Fibroblast of lung (primary cell): ENCODE results near the gene FGF14. TPM values are rescaled to one million over a fixed set of nuclear protein-coding genes. Genes with fewer than 3 reads are reported as not detected.

Source experiments
- DNase-seq, 2 donors: peaks; one replicate each; pipeline versions ENCODE4 v3.0.0 to v3.0.0-alpha.2; 2010; ENCODE audit warnings: low read depth in 2 of 2
- H2AFZ ChIP-seq: 2 replicates; pipeline ENCODE4 v1.5.1; 2012; ENCODE audit warnings: low read length, control low read depth, inconsistent platforms
- H3K27ac ChIP-seq: 2 replicates; pipeline ENCODE4 v1.5.1; 2011; ENCODE audit warnings: low read length, control low read depth; ENCODE audit not compliant: insufficient read depth
- H3K27me3 ChIP-seq: 2 replicates; pipeline ENCODE4 v1.5.1; 2011; ENCODE audit warnings: mild to moderate bottlenecking, low read length; ENCODE audit not compliant: control insufficient read depth, insufficient read depth
- H3K36me3 ChIP-seq: 2 replicates; pipeline ENCODE4 v1.5.1; 2011; ENCODE audit warnings: low read length; ENCODE audit not compliant: control insufficient read depth, insufficient read depth
- H3K4me1 ChIP-seq: 2 replicates; pipeline ENCODE4 v1.5.1; 2011; ENCODE audit warnings: low read length; ENCODE audit not compliant: control insufficient read depth, insufficient read depth; ENCODE audit errors: extremely low read depth
- H3K4me2 ChIP-seq: 2 replicates; pipeline ENCODE4 v1.5.1; 2011; ENCODE audit warnings: low read length, control low read depth; ENCODE audit not compliant: insufficient read depth; ENCODE audit errors: extremely low read depth
- H3K4me3 ChIP-seq, 4 experiments: fragments of 200-600 bp in 1 of 4; sonication (generic) in 1 of 4; replicated peaks in 1 of 4; 2 replicates each; pipeline ENCODE4 v1.5.1; 2011 to 2016; ENCODE audit warnings: low read length in 4 of 4, low read depth in 3 of 4, mild to moderate bottlenecking in 3 of 4, control low read depth in 2 of 4, inconsistent platforms in 1 of 4, mixed read lengths in 1 of 4; ENCODE audit not compliant: insufficient read depth in 1 of 4; ENCODE audit errors: control extremely low read depth in 1 of 4
- H3K79me2 ChIP-seq: 2 replicates; pipeline ENCODE4 v1.5.1; 2012; ENCODE audit warnings: mild to moderate bottlenecking, low read length, inconsistent platforms; ENCODE audit not compliant: control insufficient read depth, insufficient read depth
- H3K9ac ChIP-seq: 2 replicates; pipeline ENCODE4 v1.5.1; 2011; ENCODE audit warnings: mild to moderate bottlenecking, low read length, control low read depth; ENCODE audit not compliant: insufficient read depth
- H3K9me3 ChIP-seq: 2 replicates; pipeline ENCODE4 v1.5.1; 2012; ENCODE audit warnings: low read depth, low read length; ENCODE audit not compliant: control insufficient read depth, insufficient read depth
- H4K20me1 ChIP-seq: 2 replicates; pipeline ENCODE4 v1.5.1; 2011; ENCODE audit warnings: low read length; ENCODE audit not compliant: control insufficient read depth, insufficient read depth; ENCODE audit errors: extremely low read depth
- EZH2 ChIP-seq: IDR thresholded peaks from 2 replicates; pipeline ENCODE4 v1.5.1; 2012; ENCODE audit warnings: low read length, control low read depth, mild to moderate bottlenecking; ENCODE audit errors: missing control alignments
- polyA plus RNA-seq, 2 donors: library from polyadenylated mRNA; depleted of rRNA in 1 of 2; stranded (reverse) in 1 of 2; unstranded in 1 of 2; fragments of >200 nt; gene quantifications; 2 replicates each; pipeline ENCODE4 v1.2.1, GENCODE V29; 2011 to 2012; ENCODE audit warnings: missing spikeins in 1 of 2
- total RNA-seq: library from RNA; depleted of rRNA; stranded (reverse); fragments of >200 nt; gene quantifications from 2 replicates; pipeline ENCODE4 v1.2.1, GENCODE V29; 2014
- TF ChIP-seq, protein P1 (sequence below), 2 donors: IDR thresholded peaks in 1 of 2; conservative IDR thresholded peaks in 1 of 2; 1 replicate in 1 of 2; 2 replicates in 1 of 2; pipeline ENCODE4 v1.5.1; 2011 to 2012; ENCODE audit warnings: low read length in 2 of 2, control low read depth in 1 of 2, inconsistent platforms in 1 of 2, low read depth in 1 of 2, mild to moderate bottlenecking in 1 of 2

FGF14 gene
- total and polyA plus RNA-seq, 2 donors (not counting 1 experiment from before 2014, with no cell fraction given): 0.94 to 7.8 TPM

- no peaks in the 10 kb centered on the region for H3K9me3 ChIP-seq
- H3K27ac ChIP-seq: no peak overlapping the region
- no peak overlapping the region for H3K4me2 ChIP-seq
- H3K27me3 ChIP-seq: no peaks in the 10 kb centered on the region
- DNase-seq: no peak
- TF ChIP-seq, protein P1, sequence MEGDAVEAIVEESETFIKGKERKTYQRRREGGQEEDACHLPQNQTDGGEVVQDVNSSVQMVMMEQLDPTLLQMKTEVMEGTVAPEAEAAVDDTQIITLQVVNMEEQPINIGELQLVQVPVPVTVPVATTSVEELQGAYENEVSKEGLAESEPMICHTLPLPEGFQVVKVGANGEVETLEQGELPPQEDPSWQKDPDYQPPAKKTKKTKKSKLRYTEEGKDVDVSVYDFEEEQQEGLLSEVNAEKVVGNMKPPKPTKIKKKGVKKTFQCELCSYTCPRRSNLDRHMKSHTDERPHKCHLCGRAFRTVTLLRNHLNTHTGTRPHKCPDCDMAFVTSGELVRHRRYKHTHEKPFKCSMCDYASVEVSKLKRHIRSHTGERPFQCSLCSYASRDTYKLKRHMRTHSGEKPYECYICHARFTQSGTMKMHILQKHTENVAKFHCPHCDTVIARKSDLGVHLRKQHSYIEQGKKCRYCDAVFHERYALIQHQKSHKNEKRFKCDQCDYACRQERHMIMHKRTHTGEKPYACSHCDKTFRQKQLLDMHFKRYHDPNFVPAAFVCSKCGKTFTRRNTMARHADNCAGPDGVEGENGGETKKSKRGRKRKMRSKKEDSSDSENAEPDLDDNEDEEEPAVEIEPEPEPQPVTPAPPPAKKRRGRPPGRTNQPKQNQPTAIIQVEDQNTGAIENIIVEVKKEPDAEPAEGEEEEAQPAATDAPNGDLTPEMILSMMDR (conservative IDR thresholded peaks at IDR 0.05 in 1 of 2, IDR thresholded peaks at IDR 0.05 in 1 of 2; ENCODE audit: low read depth in 1 of 2, low read length in 2 of 2): no peak
- TF ChIP-seq EZH2: no peak
- H3K4me1 ChIP-seq: no peaks in the 10 kb centered on the region
- no peak overlapping the region for H3K9ac ChIP-seq
- H3K79me2 ChIP-seq: no peaks in the 10 kb centered on the region
- no peak overlapping the region for H3K4me3 ChIP-seq
- H3K36me3 ChIP-seq: no peaks in the 10 kb centered on the region
- H4K20me1 ChIP-seq: no peaks in the 10 kb centered on the region
- no peak overlapping the region for H2AFZ ChIP-seq
These were observed 403.7 kb downstream of the FGF14 start for GRCh38 chr13:101998129-101998528.

DNA sequence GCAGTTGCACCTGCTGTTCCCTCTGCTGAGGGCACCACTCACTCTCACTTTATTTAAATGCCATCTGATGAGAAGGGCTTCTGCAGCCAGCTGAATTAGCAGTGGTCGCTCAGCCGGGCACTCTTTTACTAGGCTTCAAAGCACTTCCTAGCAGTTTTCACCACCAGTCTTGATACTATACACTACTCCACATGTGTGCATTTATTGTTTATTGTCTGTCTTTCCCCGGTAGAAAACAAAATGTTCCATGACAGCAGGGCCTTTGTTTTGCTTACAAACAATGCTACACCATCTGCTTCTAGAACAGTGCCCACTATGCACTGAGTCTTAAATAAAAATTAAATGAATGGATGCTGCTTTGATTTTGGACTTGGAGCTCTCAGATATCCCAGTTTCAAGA is 404.9 kb downstream of the FGF14 start:
- no peaks in the 10 kb centered on the region for H4K20me1 ChIP-seq
- H3K27ac ChIP-seq: no peak overlapping the region
- H3K4me3 ChIP-seq: no peak overlapping the region
- H3K27me3 ChIP-seq: no peaks in the 10 kb centered on the region
- H3K9ac ChIP-seq: no peak overlapping the region
- TF ChIP-seq, protein P1 (conservative IDR thresholded peaks at IDR 0.05 in 1 of 2, IDR thresholded peaks at IDR 0.05 in 1 of 2; ENCODE audit: low read depth in 1 of 2, low read length in 2 of 2): no peak
- TF ChIP-seq EZH2: no peak
- H3K9me3 ChIP-seq: no peaks in the 10 kb centered on the region
- H3K36me3 ChIP-seq: no peaks in the 10 kb centered on the region
- H3K79me2 ChIP-seq: no peaks in the 10 kb centered on the region
- H2AFZ ChIP-seq: no peak overlapping the region
- H3K4me2 ChIP-seq: no peak overlapping the region
- no peak for DNase-seq
- no peaks in the 10 kb centered on the region for H3K4me1 ChIP-seq

GRCh38 chr13:101989798-101990350 is 412.0 kb downstream of the FGF14 start:
- DNase-seq: no peak
- H3K27ac ChIP-seq: no peak overlapping the region

More at GRCh38 chr13:101989798-101990350, 412.0 kb downstream of the FGF14 start:
- Histone ChIP-seq H3K27me3 (no peaks in the 10 kb centered on the region), H3K9me3 (no peaks in the 10 kb centered on the region), H3K4me2 (no peak overlapping the region), H4K20me1 (no peaks in the 10 kb centered on the region), H3K4me3 (no peak overlapping the region), H3K79me2 (no peaks in the 10 kb centered on the region), H3K9ac (no peak overlapping the region), H3K36me3 (no peaks in the 10 kb centered on the region), H2AFZ (no peak overlapping the region), H3K4me1 (no peaks in the 10 kb centered on the region)
- TF ChIP-seq EZH2: no peak
- TF ChIP-seq, protein P1 (conservative IDR thresholded peaks at IDR 0.05 in 1 of 2, IDR thresholded peaks at IDR 0.05 in 1 of 2; ENCODE audit: low read depth in 1 of 2, low read length in 2 of 2): no peak
